CD4-positive, alpha-beta T cell (primary cell): ENCODE results near the gene TRIM72. TPM values are rescaled to one million over a fixed set of nuclear protein-coding genes. Genes with fewer than 3 reads are reported as not detected.
"Not testable (repeated sequence)": the region's sequence is repeated elsewhere in the genome, so short reads cannot be mapped to it uniquely, and the experiment has no call there.

Experiments used
- ATAC-seq: fragments of 200-7000 bp; cut with Tn5 transposase; one replicate; pipeline ENCODE4 v1.10.0; 2022; ENCODE audit warnings: mild to moderate bottlenecking; ENCODE audit not compliant: poor library complexity
- CTCF ChIA-PET: fragments of 350-600 bp; sonication (Branson Sonifier 250); formaldehyde crosslinking; loops from one replicate; lab custom pipeline; 2021; ENCODE audit warnings: antibody characterized with exemption, inconsistent platforms; lab: Charles Lee
- POLR2A ChIA-PET: fragments of 350-600 bp; sonication (Branson Sonifier 250); formaldehyde crosslinking; loops from one replicate; lab custom pipeline; 2021; ENCODE audit warnings: antibody characterized with exemption, inconsistent platforms; lab: Charles Lee
- DNase-seq, 14 experiments: peaks; one replicate each; pipeline ENCODE4 v3.0.0-alpha.2; 2013 to 2020; ENCODE audit warnings: mixed read lengths in 2 of 14
- H3K27ac ChIP-seq, 2 donors: one replicate each; pipeline versions ENCODE4 v1.5.1 to v1.7.0; 2013; ENCODE audit warnings: low read length in 2 of 2, low read depth in 1 of 2, mild to moderate bottlenecking in 1 of 2
- H3K27me3 ChIP-seq, 2 experiments: 1 replicate in 1 of 2; 2 replicates in 1 of 2; pipeline versions ENCODE4 v1.6.1 to v1.7.0; 2013; ENCODE audit warnings: low read length in 2 of 2, control low read depth in 1 of 2, mild to moderate bottlenecking in 1 of 2, moderate library complexity in 1 of 2; ENCODE audit not compliant: insufficient read depth in 2 of 2, control insufficient read depth in 1 of 2
- H3K36me3 ChIP-seq: one replicate; pipeline ENCODE4 v1.6.1; 2013; ENCODE audit warnings: low read length, control low read depth; ENCODE audit not compliant: insufficient read depth
- H3K4me1 ChIP-seq: one replicate; pipeline ENCODE4 v1.6.1; 2013; ENCODE audit warnings: low read length, control low read depth; ENCODE audit not compliant: insufficient read depth
- H3K4me3 ChIP-seq: one replicate; pipeline ENCODE4 v1.5.1; 2013; ENCODE audit warnings: mild to moderate bottlenecking, low read length, moderate library complexity
- H3K9me3 ChIP-seq, 2 experiments: 1 replicate in 1 of 2; 2 replicates in 1 of 2; pipeline versions ENCODE4 v1.6.1 to v1.7.0; 2013; ENCODE audit warnings: low read length in 2 of 2, mild to moderate bottlenecking in 2 of 2, control low read depth in 1 of 2, moderate library complexity in 1 of 2; ENCODE audit not compliant: control insufficient read depth in 1 of 2, insufficient read depth in 1 of 2
- H3K27ac Mint-ChIP-seq: one replicate; pipeline ENCODE4 v1.8.0; 2020; ENCODE audit warnings: mixed read lengths
- H3K27me3 Mint-ChIP-seq: one replicate; pipeline ENCODE4 v1.8.0; 2021; ENCODE audit warnings: mixed read lengths
- H3K36me3 Mint-ChIP-seq: one replicate; pipeline ENCODE4 v1.8.0; 2021; ENCODE audit warnings: low read depth, mixed read lengths
- H3K4me1 Mint-ChIP-seq: one replicate; pipeline ENCODE4 v1.8.0; 2021; ENCODE audit warnings: low read depth, mixed read lengths
- H3K4me3 Mint-ChIP-seq: one replicate; pipeline ENCODE4 v1.8.0; 2020; ENCODE audit warnings: mild to moderate bottlenecking, mixed read lengths
- H3K9me3 Mint-ChIP-seq: one replicate; pipeline ENCODE4 v1.8.0; 2020; ENCODE audit warnings: mixed read lengths
- intact Hi-C, 2 experiments: fragments of 100-400 bp; cut with DNase I in 1 of 2; cut with micrococcal nuclease in 1 of 2; formaldehyde crosslinking; loops; one replicate each; pipeline versions ENCODE4 v1.15.1 to v1.9.0; 2023 to 2025; cut with DNase I, micrococcal nuclease
- total RNA-seq, 174 experiments: library from RNA in 2 of 174; stranded (reverse) in 2 of 174; gene quantifications; one replicate each; pipeline ENCODE4 v1.2.3 and lab custom pipeline; 2021 to 2026
- TF ChIP-seq, protein P1 (sequence below): fragments of 200-600 bp; IDR thresholded peaks from one replicate; pipeline ENCODE4 v1.8.0; 2022; ENCODE audit warnings: antibody characterized with exemption, mild to moderate bottlenecking

The TRIM72 gene
- total RNA-seq, 2 experiments from 2014 or later, result 0.17 TPM; not detected in 1

DNA sequence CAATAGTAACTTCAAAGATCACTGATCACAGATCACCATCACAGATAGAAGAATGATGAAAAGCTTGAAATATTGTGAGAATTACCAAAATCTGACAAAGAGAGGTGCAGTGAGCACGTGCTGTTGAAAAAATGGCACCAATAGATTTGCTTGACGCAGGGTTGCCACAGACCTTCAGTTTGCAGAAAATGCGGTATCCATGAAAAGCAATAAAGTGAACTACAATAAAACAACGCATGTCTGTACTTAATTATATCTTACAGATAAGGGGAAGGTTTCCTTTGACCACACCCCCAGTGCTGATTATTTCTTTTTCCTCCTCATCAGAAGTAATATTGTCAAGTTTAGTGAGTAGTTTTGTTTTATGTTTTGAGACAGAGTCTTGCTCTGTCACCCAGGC lies 24.1 kb downstream of the TRIM72 start:
- ATAC-seq, result no peak
- H3K36me3 Mint-ChIP-seq, result no peaks in the 10 kb centered on the region
- POLR2A ChIA-PET, result no interaction called here

DNA sequence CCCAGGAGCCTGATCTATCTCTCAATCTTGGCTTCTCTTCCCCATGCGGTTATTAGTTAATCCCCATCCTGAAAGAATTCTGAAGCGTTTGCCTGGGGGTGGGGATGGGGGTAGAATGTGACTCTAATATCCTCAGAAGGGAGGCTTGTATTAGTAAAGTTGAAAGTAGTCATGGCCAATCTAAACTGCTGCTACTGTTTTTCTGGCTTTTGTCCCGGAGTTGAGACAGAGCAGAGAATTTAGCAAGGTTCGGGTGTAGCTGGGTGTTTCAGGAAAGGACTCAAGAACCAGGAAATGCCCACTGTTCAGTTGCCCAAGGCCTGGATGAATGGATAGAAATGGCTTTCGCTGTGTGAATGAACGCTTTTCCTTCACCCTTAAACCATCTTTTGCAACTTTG lies 28.3 kb downstream of the TRIM72 start:
- Histone ChIP-seq H3K27me3 (no peaks in the 10 kb centered on the region), H3K4me3 (no peak overlapping the region), H3K36me3 (no peaks in the 10 kb centered on the region), H3K27ac (no peak overlapping the region), H3K4me1 (no peaks in the 10 kb centered on the region), H3K9me3 (no peaks in the 10 kb centered on the region)
- Mint-ChIP-seq H3K27ac (no peak overlapping the region), H3K4me1 (no peaks in the 10 kb centered on the region), H3K27me3 (no peaks in the 10 kb centered on the region), H3K36me3 (no peaks in the 10 kb centered on the region), H3K4me3 (no peak overlapping the region), H3K9me3 (no peaks in the 10 kb centered on the region)
- no peak for ATAC-seq
- POLR2A ChIA-PET, result no interaction called here
- CTCF ChIA-PET, result no interaction called here
- TF ChIP-seq, protein P1, sequence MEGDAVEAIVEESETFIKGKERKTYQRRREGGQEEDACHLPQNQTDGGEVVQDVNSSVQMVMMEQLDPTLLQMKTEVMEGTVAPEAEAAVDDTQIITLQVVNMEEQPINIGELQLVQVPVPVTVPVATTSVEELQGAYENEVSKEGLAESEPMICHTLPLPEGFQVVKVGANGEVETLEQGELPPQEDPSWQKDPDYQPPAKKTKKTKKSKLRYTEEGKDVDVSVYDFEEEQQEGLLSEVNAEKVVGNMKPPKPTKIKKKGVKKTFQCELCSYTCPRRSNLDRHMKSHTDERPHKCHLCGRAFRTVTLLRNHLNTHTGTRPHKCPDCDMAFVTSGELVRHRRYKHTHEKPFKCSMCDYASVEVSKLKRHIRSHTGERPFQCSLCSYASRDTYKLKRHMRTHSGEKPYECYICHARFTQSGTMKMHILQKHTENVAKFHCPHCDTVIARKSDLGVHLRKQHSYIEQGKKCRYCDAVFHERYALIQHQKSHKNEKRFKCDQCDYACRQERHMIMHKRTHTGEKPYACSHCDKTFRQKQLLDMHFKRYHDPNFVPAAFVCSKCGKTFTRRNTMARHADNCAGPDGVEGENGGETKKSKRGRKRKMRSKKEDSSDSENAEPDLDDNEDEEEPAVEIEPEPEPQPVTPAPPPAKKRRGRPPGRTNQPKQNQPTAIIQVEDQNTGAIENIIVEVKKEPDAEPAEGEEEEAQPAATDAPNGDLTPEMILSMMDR, result no peak
- DNase-seq, result no peak
- intact Hi-C loops, result loop anchor here in 1 of 2 experiments (10.0 kb wide), 1 partner anchor 163 kb away; no protein-coding TSS in a partner anchor

More for the DNA sequence above, 24.1 kb downstream of the TRIM72 start:
- Mint-ChIP-seq H3K27me3 (no peaks in the 10 kb centered on the region), H3K9me3 (no peaks in the 10 kb centered on the region), H3K4me1 (no peaks in the 10 kb centered on the region), H3K4me3 (no peak overlapping the region), H3K27ac (no peak overlapping the region)
- Histone ChIP-seq H3K27me3 (no peaks in the 10 kb centered on the region), H3K27ac (no peak overlapping the region), H3K36me3 (no peaks in the 10 kb centered on the region), H3K4me1 (no peaks in the 10 kb centered on the region), H3K4me3 (no peak overlapping the region), H3K9me3 (no peaks in the 10 kb centered on the region)
- no peak for DNase-seq
- CTCF ChIA-PET, result no interaction called here
- TF ChIP-seq, protein P1, result no peak
- intact Hi-C loops, result no loop called here

DNA sequence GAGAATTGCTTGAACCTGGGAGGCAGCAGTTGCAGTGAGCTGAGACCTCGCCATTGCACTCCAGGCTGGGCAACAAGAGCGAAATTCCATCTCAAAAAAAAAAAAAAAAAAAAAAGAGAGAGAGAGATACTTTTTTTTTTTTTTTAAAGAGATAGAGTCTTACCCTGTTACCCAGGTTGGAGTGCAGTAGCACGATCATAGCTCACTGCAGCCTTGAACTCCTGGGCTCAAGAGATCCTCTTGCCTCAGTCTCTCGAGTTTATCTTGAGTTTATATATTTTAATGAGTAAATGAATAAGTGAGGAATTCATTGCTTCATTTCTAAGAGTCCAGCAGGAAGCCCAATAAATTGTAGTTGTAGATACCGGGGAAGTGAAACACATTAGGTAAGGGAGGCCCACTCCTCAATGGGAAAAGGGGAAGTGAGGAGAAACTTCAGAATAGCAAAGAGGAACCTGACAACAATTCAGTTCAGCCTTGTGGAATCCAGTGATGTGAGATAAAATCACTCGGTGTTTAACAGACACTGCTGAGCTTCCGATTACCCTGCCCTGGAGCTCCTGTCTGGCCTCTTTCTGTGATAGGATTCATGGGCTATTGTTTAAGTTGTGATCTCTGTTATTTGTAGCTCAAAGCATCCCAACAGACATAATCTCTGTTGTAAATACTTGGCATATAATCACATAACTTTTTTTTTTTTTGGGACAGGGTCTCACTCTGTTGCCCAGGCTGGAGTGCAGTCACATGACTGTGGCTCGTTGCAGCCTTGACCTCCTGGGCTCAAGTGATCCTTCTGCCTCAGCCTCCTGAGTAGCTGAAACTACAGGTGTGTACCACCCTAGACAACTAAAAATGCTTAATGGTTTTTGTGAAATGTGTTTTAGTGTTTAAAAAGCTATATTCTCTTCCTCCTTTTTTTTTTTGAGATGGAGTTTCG lies 30.1 kb downstream of the TRIM72 start:
- H3K4me3 Mint-ChIP-seq, result no peak overlapping the region
- no peaks in the 10 kb centered on the region for H3K9me3 Mint-ChIP-seq
- Histone ChIP-seq H3K4me1 (no peaks in the 10 kb centered on the region), H3K4me3 (no peak overlapping the region), H3K27ac (no peak overlapping the region), H3K36me3 (no peaks in the 10 kb centered on the region), H3K27me3 (no peaks in the 10 kb centered on the region), H3K9me3 (no peaks in the 10 kb centered on the region)
- intact Hi-C loops, result loop anchor here in 1 of 2 experiments (10.0 kb wide), 1 partner anchor 161 kb away; no protein-coding TSS in a partner anchor
- H3K36me3 Mint-ChIP-seq, result no peaks in the 10 kb centered on the region
- ATAC-seq, result no peak
- CTCF ChIA-PET, result no interaction called here
- no peaks in the 10 kb centered on the region for H3K4me1 Mint-ChIP-seq
- no peak overlapping the region for H3K27ac Mint-ChIP-seq
- peak in 3 of 14 experiments; percentile 24 to 53 (median 47) for DNase-seq
- TF ChIP-seq, protein P1, result no peak
- H3K27me3 Mint-ChIP-seq, result no peaks in the 10 kb centered on the region
- POLR2A ChIA-PET, result interaction anchor here (0.6 kb wide), 1 partner anchor 124 kb away, joined by 3 read pairs; no protein-coding TSS in a partner anchor

DNA sequence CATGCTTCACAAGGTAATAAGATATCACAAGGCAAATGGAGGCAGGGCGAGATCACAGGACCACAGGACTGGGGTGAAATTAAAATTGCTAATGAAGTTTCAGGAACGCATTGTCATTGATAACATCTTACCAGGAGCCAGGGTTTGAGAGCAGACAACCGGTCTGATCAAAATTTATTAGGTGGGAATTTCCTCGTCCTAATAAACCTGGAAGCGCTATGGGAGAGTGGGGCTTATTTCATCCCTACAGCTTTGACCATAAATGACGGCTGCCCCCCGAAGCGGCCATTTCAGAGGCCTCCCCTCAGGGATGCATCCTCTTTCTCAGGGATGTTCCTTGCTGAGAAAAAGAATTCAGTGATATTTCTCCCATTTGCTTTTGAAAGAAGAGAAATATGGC lies 31.7 kb downstream of the TRIM72 start:
- H3K27ac ChIP-seq, H3K4me1 ChIP-seq, H3K27me3 Mint-ChIP-seq, H3K4me1 Mint-ChIP-seq, H3K36me3 ChIP-seq, H3K27ac Mint-ChIP-seq, H3K4me3 Mint-ChIP-seq, H3K36me3 Mint-ChIP-seq, ATAC-seq, H3K4me3 ChIP-seq, H3K9me3 Mint-ChIP-seq, POLR2A ChIA-PET, H3K27me3 ChIP-seq, H3K9me3 ChIP-seq, DNase-seq: not testable (repeated sequence)
- CTCF ChIA-PET, result interaction anchor here (0.7 kb wide), 1 partner anchor 405 kb away, joined by 3 read pairs; no protein-coding TSS in a partner anchor
- intact Hi-C loops, result loop anchor here in 1 of 2 experiments (10.0 kb wide), 1 partner anchor 159 kb away; no protein-coding TSS in a partner anchor
